Activated T-helper 1 cell treated with anti-CD3 and anti-CD28 coated beads, Interleukin-12 subunit alpha, Interleukin-12 subunit beta, Interleukin-2, Interleukin-4 antibody, amounts not matched to agents 30 ng/mL and 10 ng/mL and 1 ng/mL, durations not matched to agents 14 hours and 24 hours and 36 hours (primary cell): ENCODE data around the gene PEX10. TPM values are rescaled to one million over a fixed set of nuclear protein-coding genes. Genes with fewer than 3 reads are reported as not detected.
A peak's percentile ranks its signal among the peaks of the same experiment; 100 is the strongest.
"Not testable (repeated sequence)": the region's sequence is repeated elsewhere in the genome, so short reads cannot be mapped to it uniquely, and the experiment has no call there.

Experiments used
- DNase-seq: peaks from one replicate; pipeline ENCODE4 v3.0.0; 2021; ENCODE audit warnings: low spot score
- H3K27ac Mint-ChIP-seq: one replicate; pipeline ENCODE4 v1.8.0; 2021; ENCODE audit warnings: mild to moderate bottlenecking, mixed read lengths
- H3K27me3 Mint-ChIP-seq: one replicate; pipeline ENCODE4 v1.8.0; 2022; ENCODE audit warnings: mild to moderate bottlenecking, moderate library complexity, mixed read lengths; ENCODE audit not compliant: insufficient read depth
- H3K36me3 Mint-ChIP-seq: one replicate; pipeline ENCODE4 v1.8.0; 2021; ENCODE audit warnings: low read depth, mixed read lengths
- H3K4me1 Mint-ChIP-seq: one replicate; pipeline ENCODE4 v1.8.0; 2021; ENCODE audit warnings: low read depth, mixed read lengths
- H3K4me3 Mint-ChIP-seq: one replicate; pipeline ENCODE4 v1.8.0; 2021; ENCODE audit warnings: mild to moderate bottlenecking, moderate library complexity, mixed read lengths
- H3K9me3 Mint-ChIP-seq: one replicate; pipeline ENCODE4 v1.8.0; 2021; ENCODE audit warnings: mixed read lengths
- intact Hi-C: fragments of 100-400 bp; cut with micrococcal nuclease; formaldehyde crosslinking; loops from one replicate; pipeline ENCODE4 v1.15.1; 2024
- total RNA-seq: library from RNA; stranded (reverse); gene quantifications from 2 replicates; pipeline ENCODE4 v1.2.3, GENCODE V29; 2022

PEX10 gene
- total RNA-seq, 1 donor from 2014 or later, result 24.0 TPM

DNA sequence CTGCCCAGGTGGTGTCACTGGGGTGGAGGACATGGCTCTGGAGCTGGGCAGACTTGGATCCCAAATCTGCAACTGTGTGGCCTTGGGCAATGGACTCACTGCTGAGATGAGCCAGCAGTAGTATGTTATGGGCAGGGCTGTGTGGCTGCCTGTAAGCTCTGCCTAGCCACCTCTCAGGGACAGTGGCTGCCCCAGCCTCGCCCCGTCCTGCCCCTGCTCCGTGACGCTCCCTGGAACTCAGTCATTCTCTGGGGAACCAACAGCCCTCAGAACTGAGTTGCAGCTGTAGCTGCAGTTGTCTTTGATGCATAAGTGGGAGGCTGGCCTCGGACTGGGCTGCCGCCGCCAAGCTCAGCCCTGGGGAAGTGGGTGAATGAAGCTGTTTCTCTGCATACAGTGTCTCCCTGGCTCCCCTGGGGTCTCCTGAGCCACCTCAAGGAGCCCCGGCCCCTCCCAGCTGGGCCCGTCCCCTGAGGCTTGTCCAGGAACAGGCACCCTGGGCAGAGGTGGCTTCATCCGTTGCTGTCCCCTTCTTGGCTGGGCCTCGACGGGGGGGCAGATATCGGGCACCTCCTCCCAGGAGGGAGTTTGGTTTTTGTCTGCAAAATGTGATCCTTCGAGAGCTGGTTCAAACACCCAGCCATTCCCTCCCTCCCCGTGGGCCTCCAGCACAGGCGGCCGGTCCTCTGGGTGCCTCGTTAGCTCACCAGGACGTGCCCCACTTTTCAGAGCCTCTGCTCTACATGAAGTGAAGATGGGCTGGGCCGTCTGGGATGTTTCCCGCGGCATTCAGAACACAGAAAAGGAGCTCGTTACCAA lies 37.5 kb upstream of the PEX10 start:
- intact Hi-C loops, result no loop called here
- H3K36me3 Mint-ChIP-seq, result no peaks in the 10 kb centered on the region
- H3K27me3 Mint-ChIP-seq, result peaks cover 3% of the 10 kb centered on the region
- no peak for DNase-seq
- H3K4me1 Mint-ChIP-seq, result no peaks in the 10 kb centered on the region
- no peak overlapping the region for H3K4me3 Mint-ChIP-seq
- H3K9me3 Mint-ChIP-seq, result no peaks in the 10 kb centered on the region
- no peak overlapping the region for H3K27ac Mint-ChIP-seq

DNA sequence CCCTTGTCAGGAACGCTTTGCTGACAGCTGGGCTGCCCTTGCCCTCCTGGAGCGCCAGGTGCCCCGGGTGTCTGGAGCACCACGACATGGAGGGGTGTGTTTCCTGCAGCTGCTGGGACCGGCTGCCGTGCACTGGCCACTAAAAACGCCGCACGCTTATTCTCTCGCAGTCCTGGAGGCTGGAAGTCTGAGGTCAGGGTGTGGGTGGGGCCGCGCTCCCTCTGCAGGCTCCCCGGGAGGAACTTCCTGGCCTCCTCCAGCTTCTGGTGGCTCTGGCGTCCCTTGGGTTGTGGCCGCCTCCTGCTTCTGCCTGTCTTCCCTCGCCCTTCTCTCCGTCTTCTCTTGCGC lies 35.7 kb upstream of the PEX10 start:
- Mint-ChIP-seq H3K4me1 (no peaks in the 10 kb centered on the region), H3K27me3 (peaks cover 5% of the 10 kb centered on the region), H3K27ac (no peak overlapping the region), H3K9me3 (no peaks in the 10 kb centered on the region), H3K36me3 (no peaks in the 10 kb centered on the region), H3K4me3 (no peak overlapping the region)
- no peak for DNase-seq
- intact Hi-C loops, result no loop called here

- no peak overlapping the region for H3K4me3 Mint-ChIP-seq
These were observed 35.1 kb upstream of the PEX10 start for GRCh38 chr1:2447276-2448097.

DNA sequence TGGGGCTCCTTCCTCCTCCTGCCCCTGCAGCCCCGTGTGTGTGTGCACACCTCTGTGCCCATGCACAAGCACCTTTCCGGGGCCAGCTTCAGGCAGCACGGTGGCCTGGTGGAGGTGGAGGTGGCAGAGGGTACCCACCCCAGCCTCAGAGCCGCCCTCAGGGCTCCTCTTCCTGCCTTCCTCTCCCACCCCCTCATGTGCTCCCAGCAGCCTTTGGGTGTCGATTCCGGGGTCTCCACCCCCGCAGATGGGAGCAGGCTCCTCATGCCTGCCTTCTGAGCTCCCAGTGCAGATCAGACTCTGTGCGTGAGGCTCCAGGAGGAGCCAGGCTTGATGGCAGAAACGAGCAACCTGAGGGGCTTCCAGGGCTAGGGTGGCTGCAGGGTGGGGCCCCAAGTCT lies 34.5 kb upstream of the PEX10 start:
- Mint-ChIP-seq H3K4me1 (no peaks in the 10 kb centered on the region), H3K4me3 (no peak overlapping the region), H3K27me3 (peaks cover 12% of the 10 kb centered on the region), H3K9me3 (no peaks in the 10 kb centered on the region), H3K27ac (no peak overlapping the region), H3K36me3 (no peaks in the 10 kb centered on the region)
- no peak for DNase-seq
- intact Hi-C loops, result no loop called here

More at GRCh38 chr1:2447276-2448097, 35.1 kb upstream of the PEX10 start:
- DNase-seq, result no peak
- H3K9me3 Mint-ChIP-seq, result no peaks in the 10 kb centered on the region
- no peaks in the 10 kb centered on the region for H3K4me1 Mint-ChIP-seq
- H3K36me3 Mint-ChIP-seq, result no peaks in the 10 kb centered on the region
- peaks cover 9% of the 10 kb centered on the region for H3K27me3 Mint-ChIP-seq
- intact Hi-C loops, result no loop called here
- no peak overlapping the region for H3K27ac Mint-ChIP-seq

- intact Hi-C loops, result no loop called here
- DNase-seq, result no peak
- Mint-ChIP-seq H3K4me1 (no peaks in the 10 kb centered on the region), H3K4me3 (no peak overlapping the region), H3K9me3 (no peaks in the 10 kb centered on the region), H3K27me3 (peaks cover 12% of the 10 kb centered on the region), H3K36me3 (no peaks in the 10 kb centered on the region), H3K27ac (no peak overlapping the region)
These were observed 34.0 kb upstream of the PEX10 start for GRCh38 chr1:2446394-2446793.

- no peaks in the 10 kb centered on the region for H3K4me1 Mint-ChIP-seq
- DNase-seq, result no peak
- H3K36me3 Mint-ChIP-seq, result no peaks in the 10 kb centered on the region
- H3K9me3 Mint-ChIP-seq, result no peaks in the 10 kb centered on the region
- H3K27ac Mint-ChIP-seq, result no peak overlapping the region
- no peak overlapping the region for H3K4me3 Mint-ChIP-seq
- peaks cover 12% of the 10 kb centered on the region for H3K27me3 Mint-ChIP-seq
- intact Hi-C loops, result no loop called here
These were observed 33.5 kb upstream of the PEX10 start for GRCh38 chr1:2445823-2446215.

DNA sequence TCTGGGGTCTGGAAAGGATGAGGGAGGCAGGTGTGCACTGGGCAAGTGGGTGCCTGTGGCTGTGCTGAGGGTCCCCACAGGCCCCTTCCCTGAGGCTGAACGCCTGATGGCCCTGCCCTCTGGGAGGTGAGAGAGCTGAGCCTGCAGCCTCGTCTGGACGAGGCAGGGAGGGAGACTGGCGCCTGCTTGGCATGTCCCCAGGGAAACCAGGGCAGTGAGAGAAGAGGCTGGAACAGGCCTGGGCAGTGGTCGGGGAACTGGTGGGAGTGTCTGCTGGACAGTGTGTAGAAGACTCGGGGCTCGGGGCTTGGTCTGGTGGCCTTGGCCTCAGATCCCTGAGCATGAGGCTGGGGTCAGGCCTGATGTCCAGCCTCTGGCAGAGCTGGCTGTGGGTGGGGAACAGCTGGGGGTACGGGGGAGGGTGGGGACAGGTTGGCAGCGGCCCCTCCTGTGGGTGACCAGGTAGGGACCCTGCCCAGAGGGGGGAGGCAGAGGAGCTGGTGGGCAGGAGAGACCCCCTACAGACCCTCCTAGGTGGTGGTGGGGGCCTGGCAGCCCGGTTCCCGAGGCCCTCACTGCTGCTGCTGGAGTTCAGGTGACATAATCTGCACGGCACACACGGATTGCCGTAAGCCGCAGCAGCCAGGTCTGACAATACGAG lies 32.9 kb upstream of the PEX10 start:
- Mint-ChIP-seq H3K36me3 (no peaks in the 10 kb centered on the region), H3K27ac (no peak overlapping the region), H3K4me3 (no peak overlapping the region)

DNA sequence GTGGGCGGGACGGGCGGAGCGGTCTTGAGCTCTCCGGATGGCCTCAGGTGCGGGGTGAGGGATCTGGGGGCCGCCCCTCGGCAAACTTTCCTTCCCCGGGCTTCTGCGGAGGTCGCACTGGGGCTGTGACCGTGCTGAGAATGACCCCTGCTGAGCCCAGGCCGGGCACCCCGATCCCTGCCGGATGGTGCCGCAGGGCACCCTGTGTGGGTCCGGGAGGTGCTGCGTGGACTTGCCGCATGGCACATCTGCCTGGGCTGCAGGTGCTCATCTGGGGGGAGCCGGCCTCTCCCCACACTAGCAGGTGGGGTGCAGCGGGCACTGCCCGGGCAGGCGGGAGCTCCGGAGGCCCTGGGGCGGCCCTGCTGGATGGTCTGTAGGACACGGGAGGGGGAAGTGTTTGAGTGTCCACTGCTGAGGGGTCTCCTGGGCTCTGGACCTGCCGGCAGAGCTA lies 31.8 kb upstream of the PEX10 start:
- intact Hi-C loops, result no loop called here
- peaks cover 12% of the 10 kb centered on the region for H3K27me3 Mint-ChIP-seq
- no peaks in the 10 kb centered on the region for H3K4me1 Mint-ChIP-seq
- no peak for DNase-seq
- no peaks in the 10 kb centered on the region for H3K36me3 Mint-ChIP-seq
- no peak overlapping the region for H3K27ac Mint-ChIP-seq
- H3K4me3 Mint-ChIP-seq, result no peak overlapping the region
- H3K9me3 Mint-ChIP-seq, result no peaks in the 10 kb centered on the region

More for the DNA sequence above, 32.9 kb upstream of the PEX10 start:
- Mint-ChIP-seq H3K9me3 (no peaks in the 10 kb centered on the region), H3K27me3 (peaks cover 12% of the 10 kb centered on the region), H3K4me1 (no peaks in the 10 kb centered on the region)
- no peak for DNase-seq
- intact Hi-C loops, result no loop called here

GRCh38 chr1:2443277-2444137 lies 31.1 kb upstream of the PEX10 start:
- no peaks in the 10 kb centered on the region for H3K36me3 Mint-ChIP-seq
- no peak overlapping the region for H3K27ac Mint-ChIP-seq
- intact Hi-C loops, result no loop called here
- H3K4me1 Mint-ChIP-seq, result no peaks in the 10 kb centered on the region
- H3K4me3 Mint-ChIP-seq, result no peak overlapping the region
- DNase-seq, result no peak
- H3K9me3 Mint-ChIP-seq, result no peaks in the 10 kb centered on the region
- peaks cover 12% of the 10 kb centered on the region for H3K27me3 Mint-ChIP-seq

DNA sequence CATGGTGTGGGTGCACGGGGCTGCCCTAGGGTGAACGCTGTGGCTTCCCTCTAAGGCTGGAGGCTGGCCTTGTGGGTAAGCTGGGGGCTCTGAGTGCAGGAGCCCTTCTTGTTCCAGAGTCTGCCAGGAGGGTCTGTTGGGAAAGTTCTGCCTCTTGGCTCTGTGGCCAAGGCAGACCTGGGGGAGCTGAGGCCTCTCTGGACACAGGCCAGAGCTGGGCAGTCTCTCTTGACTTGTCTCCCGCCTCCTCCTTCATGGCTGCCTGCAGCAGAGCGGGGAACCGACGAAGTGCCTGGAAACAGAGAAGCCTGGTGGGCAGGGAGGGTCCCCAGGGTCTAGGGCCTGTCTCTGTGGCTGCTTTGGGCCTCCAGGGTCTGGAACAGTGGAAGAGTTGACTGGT lies 30.3 kb upstream of the PEX10 start:
- Mint-ChIP-seq H3K36me3 (no peaks in the 10 kb centered on the region), H3K9me3 (no peaks in the 10 kb centered on the region), H3K4me1 (no peaks in the 10 kb centered on the region), H3K27ac (no peak overlapping the region), H3K27me3 (peaks cover 12% of the 10 kb centered on the region), H3K4me3 (no peak overlapping the region)
- intact Hi-C loops, result no loop called here
- no peak for DNase-seq

DNA sequence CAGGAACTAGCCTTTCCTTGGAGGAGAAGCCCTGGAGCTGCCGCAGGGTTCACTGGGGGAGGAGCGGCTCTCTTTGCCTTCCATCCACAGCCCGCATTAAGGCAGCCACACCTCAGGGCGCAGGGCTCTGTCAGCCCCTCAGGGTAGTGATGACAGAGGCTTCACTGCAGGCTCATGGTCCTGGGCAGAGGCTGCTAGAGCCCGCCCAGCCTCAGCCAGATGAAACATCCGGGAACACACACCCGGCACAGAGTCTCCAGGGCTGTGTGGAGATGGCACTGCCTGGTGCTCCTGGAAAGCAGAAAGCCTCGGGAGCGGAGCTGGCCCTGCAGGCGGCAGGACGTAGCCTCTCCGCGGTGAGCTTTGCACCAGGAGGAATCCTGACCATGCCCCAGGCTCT lies 29.4 kb upstream of the PEX10 start:
- no peak overlapping the region for H3K27ac Mint-ChIP-seq
- no peaks in the 10 kb centered on the region for H3K9me3 Mint-ChIP-seq
- no peaks in the 10 kb centered on the region for H3K4me1 Mint-ChIP-seq
- no peak overlapping the region for H3K4me3 Mint-ChIP-seq
- H3K27me3 Mint-ChIP-seq, result peaks cover 12% of the 10 kb centered on the region
- intact Hi-C loops, result no loop called here
- no peak for DNase-seq
- no peaks in the 10 kb centered on the region for H3K36me3 Mint-ChIP-seq

DNA sequence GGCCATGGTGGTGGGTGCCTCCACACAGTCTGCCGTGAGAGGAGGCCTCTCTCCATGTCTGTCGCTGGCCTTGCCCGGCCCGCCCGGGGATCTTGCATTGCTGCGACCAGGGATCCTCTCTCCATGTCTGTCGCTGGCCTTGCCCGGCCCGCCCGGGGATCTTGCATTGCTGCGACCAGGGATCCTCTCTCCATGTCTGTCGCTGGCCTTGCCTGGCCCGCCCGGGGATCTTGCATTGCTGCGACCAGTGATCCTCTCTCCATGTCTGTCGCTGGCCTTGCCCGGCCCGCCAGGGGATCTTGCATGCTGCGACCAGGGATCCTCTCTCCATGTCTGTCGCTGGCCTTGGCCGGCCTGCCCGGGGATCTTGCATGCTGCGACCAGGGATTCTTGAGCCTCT lies 28.0 kb upstream of the PEX10 start:
- H3K4me3 Mint-ChIP-seq, intact Hi-C loops: not testable (repeated sequence)

More for the DNA sequence above, 28.0 kb upstream of the PEX10 start:
- H3K27me3 Mint-ChIP-seq, result peaks cover 12% of the 10 kb centered on the region
- not testable (repeated sequence) for H3K4me1 Mint-ChIP-seq, H3K9me3 Mint-ChIP-seq, H3K27ac Mint-ChIP-seq, H3K36me3 Mint-ChIP-seq
- peak; percentile 3 for DNase-seq
